Upper lobe of left lung (tissue), 4 donors: ENCODE results near the gene ANKRD30BL.
"Not testable (repeated sequence)": the region's sequence is repeated elsewhere in the genome, so short reads cannot be mapped to it uniquely, and the experiment has no call there.

Source experiments
- CTCF ChIP-seq, 6 experiments: fragments of 450-650 bp in 4 of 6; fragments of 200-600 bp in 2 of 6; sonication (generic) in 2 of 6; IDR thresholded peaks; one replicate each; pipeline ENCODE4 v1.5.1; 2016 to 2019; ENCODE audit warnings: antibody characterized with exemption in 6 of 6
- POLR2A ChIP-seq, 4 donors: fragments of 450-650 bp; IDR thresholded peaks; one replicate each; pipeline ENCODE4 v1.5.1; 2016 to 2017; ENCODE audit warnings: antibody characterized with exemption in 4 of 4, mild to moderate bottlenecking in 2 of 4
- POLR2AphosphoS5 ChIP-seq, 2 donors: sonication (generic); formaldehyde crosslinking; IDR thresholded peaks; one replicate each; pipeline ENCODE4 v1.5.1; 2017; ENCODE audit warnings: antibody characterized with exemption in 2 of 2

GRCh38 chr2:132192854-132193253, 31.1 kb upstream of the ANKRD30BL start:
- not testable (repeated sequence) for TF ChIP-seq POLR2A, CTCF, POLR2AphosphoS5 (IDR thresholded peaks at IDR 0.05)
